Measurements from ENCODE around the gene NEDD4L.

GRCh38 chr18:58175786-58176176 is 131.8 kb downstream of the NEDD4L start:
- TF ChIP-seq, protein P1, sequence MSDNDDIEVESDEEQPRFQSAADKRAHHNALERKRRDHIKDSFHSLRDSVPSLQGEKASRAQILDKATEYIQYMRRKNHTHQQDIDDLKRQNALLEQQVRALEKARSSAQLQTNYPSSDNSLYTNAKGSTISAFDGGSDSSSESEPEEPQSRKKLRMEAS (IDR thresholded peaks at IDR 0.05; ENCODE audit: low read depth, low read length): no peak
- no peak for TF ChIP-seq MYC (IDR thresholded peaks at IDR 0.05; ENCODE audit: low read depth, low read length)
- TF ChIP-seq POLR2A (IDR thresholded peaks at IDR 0.05; ENCODE audit: extremely low read depth, insufficient read length): no peak
- no peak for TF ChIP-seq CTCF (IDR thresholded peaks at IDR 0.05; ENCODE audit: low read depth, low read length)
